Neural cell (in vitro differentiated cells): ENCODE results near the gene TRIM8. TPM values are rescaled to one million over a fixed set of nuclear protein-coding genes. Genes with fewer than 3 reads are reported as not detected.

Source experiments
- H2AFZ ChIP-seq: fragments of 200-600, 300-800 bp; sonication (generic), shearing (Covaris generic); 2 replicates; pipeline ENCODE4 v1.6.0; 2014; ENCODE audit warnings: low read depth, mild to moderate bottlenecking, antibody characterized with exemption, low read length, moderate library complexity
- H3F3A ChIP-seq: fragments of 200-600 bp; shearing (Covaris generic); 2 replicates; pipeline ENCODE4 v1.6.1; 2016; ENCODE audit warnings: mild to moderate bottlenecking, moderate library complexity, mixed read lengths, antibody characterized with exemption, low read length; ENCODE audit not compliant: insufficient read depth, poor library complexity, severe bottlenecking
- H3K27ac ChIP-seq: fragments of 200-600, 300-800 bp; sonication (generic), shearing (Covaris generic); 2 replicates; pipeline ENCODE4 v1.5.1; 2014; ENCODE audit warnings: mild to moderate bottlenecking, low read length, moderate library complexity
- H3K27me3 ChIP-seq: fragments of 300-800, 200-600 bp; sonication (generic), shearing (Covaris generic); 2 replicates; pipeline ENCODE4 v1.6.0; 2014; ENCODE audit warnings: mild to moderate bottlenecking, low read depth, low read length, moderate library complexity; ENCODE audit not compliant: insufficient read depth
- H3K36me3 ChIP-seq: fragments of 300-800, 200-600 bp; sonication (generic), shearing (Covaris generic); 2 replicates; pipeline ENCODE4 v1.5.1; 2014; ENCODE audit warnings: mild to moderate bottlenecking, antibody characterized with exemption, low read length, moderate library complexity; ENCODE audit not compliant: insufficient read depth
- H3K4me2 ChIP-seq: fragments of 300-800, 200-600 bp; sonication (generic), shearing (Covaris generic); 2 replicates; pipeline ENCODE4 v1.6.0; 2014; ENCODE audit warnings: mild to moderate bottlenecking, low read length
- H3K4me3 ChIP-seq: fragments of 300-800, 200-600 bp; sonication (generic), shearing (Covaris generic); 2 replicates; pipeline ENCODE4 v1.5.1; 2014; ENCODE audit warnings: mild to moderate bottlenecking, low read length, moderate library complexity
- H3K79me2 ChIP-seq: fragments of 200-600 bp; shearing (Covaris generic); replicated peaks from 2 replicates; pipeline ENCODE4 v1.6.0; 2014; ENCODE audit warnings: mild to moderate bottlenecking, low read length, moderate library complexity; ENCODE audit not compliant: insufficient read depth
- H3K9ac ChIP-seq: fragments of 300-800, 200-600 bp; sonication (generic), shearing (Covaris generic); 2 replicates; pipeline ENCODE4 v1.6.1; 2016; ENCODE audit warnings: mild to moderate bottlenecking, low read length, mixed read lengths
- H3K9me2 ChIP-seq: fragments of 200-600 bp; shearing (Covaris generic); 2 replicates; pipeline ENCODE4 v1.6.1; 2016; ENCODE audit warnings: mild to moderate bottlenecking, low read length, mixed read lengths; ENCODE audit not compliant: insufficient read depth
- H3K9me3 ChIP-seq: fragments of 200-600, 300-800 bp; sonication (generic), shearing (Covaris generic); 2 replicates; pipeline ENCODE4 v1.6.1; 2016; ENCODE audit warnings: mild to moderate bottlenecking, mixed run types, low read length, moderate library complexity, mixed read lengths
- H4K20me1 ChIP-seq: fragments of 200-600 bp; shearing (Covaris generic); 2 replicates; pipeline ENCODE4 v1.6.1; 2016; ENCODE audit warnings: mild to moderate bottlenecking, mixed run types; ENCODE audit not compliant: insufficient read depth
- EP300 ChIP-seq: fragments of 450-650 bp; conservative IDR thresholded peaks from 2 replicates; pipeline ENCODE4 v1.6.1; 2014; ENCODE audit warnings: antibody characterized with exemption, mild to moderate bottlenecking, moderate library complexity; ENCODE audit not compliant: poor library complexity, severe bottlenecking
- EZH2 ChIP-seq: fragments of 200-600, 300-800 bp; shearing (Covaris generic), sonication (generic); IDR thresholded peaks from 2 replicates; pipeline ENCODE4 v1.6.1; 2014; ENCODE audit warnings: antibody characterized with exemption, low read length, borderline replicate concordance, mild to moderate bottlenecking; ENCODE audit not compliant: insufficient read depth, poor library complexity, severe bottlenecking
- MXI1 ChIP-seq: fragments of 450-650 bp; conservative IDR thresholded peaks from 2 replicates; pipeline ENCODE4 v1.6.1; 2014; ENCODE audit warnings: antibody characterized with exemption, mild to moderate bottlenecking; ENCODE audit not compliant: poor library complexity, severe bottlenecking
- POLR2AphosphoS5 ChIP-seq: IDR thresholded peaks from 2 replicates; pipeline ENCODE4 v1.6.1; 2012
- RAD21 ChIP-seq: fragments of 450-650 bp; conservative IDR thresholded peaks from 2 replicates; pipeline ENCODE4 v1.6.1; 2014; ENCODE audit warnings: antibody characterized with exemption, mild to moderate bottlenecking, moderate library complexity
- SMC3 ChIP-seq: fragments of 450-650 bp; conservative IDR thresholded peaks from 2 replicates; pipeline ENCODE4 v1.6.1; 2014; ENCODE audit warnings: antibody characterized with exemption, mild to moderate bottlenecking, moderate library complexity; ENCODE audit not compliant: poor library complexity
- TAF1 ChIP-seq: IDR thresholded peaks from 2 replicates; pipeline ENCODE4 v1.6.1; 2012; ENCODE audit warnings: low read depth
- polyA plus RNA-seq: library from polyadenylated mRNA; depleted of rRNA; stranded (reverse); fragments of >200 nt; gene quantifications from 2 replicates; pipeline ENCODE4 v1.2.3, GENCODE V29; 2014
- TF ChIP-seq, protein P1 (sequence below): fragments of 450-650 bp; IDR thresholded peaks from 2 replicates; pipeline ENCODE4 v1.5.1; 2014; ENCODE audit warnings: antibody characterized with exemption, mild to moderate bottlenecking, moderate library complexity; ENCODE audit not compliant: poor library complexity, severe bottlenecking
- TF ChIP-seq, protein P2 (sequence below): IDR thresholded peaks from 2 replicates; pipeline ENCODE4 v1.6.1; 2012; ENCODE audit warnings: borderline replicate concordance

Gene TRIM8
- polyA plus RNA-seq, 1 donor from 2014 or later, result 47.5 TPM

DNA sequence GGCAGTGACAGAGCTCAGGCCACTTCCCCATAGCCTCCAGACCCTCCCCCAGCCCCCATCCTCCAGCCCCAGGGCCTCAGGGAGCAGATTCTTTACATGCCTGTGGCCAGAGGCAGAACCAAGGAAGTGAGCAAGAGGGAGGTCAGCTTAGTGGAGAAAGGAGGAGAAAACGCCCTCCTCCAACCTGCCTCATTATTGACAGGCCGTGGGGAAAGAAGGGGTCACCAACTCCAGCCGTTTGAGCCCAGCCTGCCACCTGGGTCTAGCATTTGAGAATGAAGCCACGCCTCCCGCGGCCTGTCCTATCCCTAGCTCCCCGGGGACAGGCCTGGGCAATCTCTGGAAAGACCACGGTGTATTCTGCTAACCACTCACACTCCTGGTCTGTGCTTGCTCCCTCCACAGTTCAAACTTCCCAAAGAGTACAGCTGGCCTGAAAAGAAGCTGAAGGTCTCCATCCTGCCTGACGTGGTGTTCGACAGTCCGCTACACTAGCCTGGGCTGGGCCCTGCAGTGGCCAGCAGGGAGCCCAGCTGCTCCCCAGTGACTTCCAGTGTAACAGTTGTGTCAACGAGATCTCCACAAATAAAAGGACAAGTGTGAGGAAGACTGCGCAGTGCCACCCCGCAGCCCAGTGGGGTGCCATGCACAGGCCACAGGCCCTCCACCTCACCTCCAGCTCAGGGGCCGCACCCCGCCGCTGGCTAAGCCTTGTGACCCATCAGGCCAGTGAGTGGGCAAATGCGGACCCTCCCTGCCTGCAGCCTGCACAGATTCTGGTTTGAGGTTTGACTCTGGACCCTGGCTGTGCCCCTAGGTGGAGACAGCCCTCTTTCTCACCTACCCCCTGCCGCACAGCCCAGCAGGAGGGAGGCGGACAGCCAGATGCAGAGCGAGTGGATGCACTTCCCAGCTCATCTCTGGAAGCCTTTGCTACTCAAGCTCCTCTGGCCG lies 14.3 kb upstream of the TRIM8 start:
- no peak overlapping the region for H3K4me3 ChIP-seq
- H3K9me2 ChIP-seq, result no peaks in the 10 kb centered on the region
- no peak overlapping the region for H3K9ac ChIP-seq
- TF ChIP-seq TAF1 (no peak), EP300 (no peak), EZH2 (no peak), MXI1 (no peak), RAD21 (no peak), POLR2AphosphoS5 (no peak), SMC3 (no peak)
- TF ChIP-seq, protein P1, sequence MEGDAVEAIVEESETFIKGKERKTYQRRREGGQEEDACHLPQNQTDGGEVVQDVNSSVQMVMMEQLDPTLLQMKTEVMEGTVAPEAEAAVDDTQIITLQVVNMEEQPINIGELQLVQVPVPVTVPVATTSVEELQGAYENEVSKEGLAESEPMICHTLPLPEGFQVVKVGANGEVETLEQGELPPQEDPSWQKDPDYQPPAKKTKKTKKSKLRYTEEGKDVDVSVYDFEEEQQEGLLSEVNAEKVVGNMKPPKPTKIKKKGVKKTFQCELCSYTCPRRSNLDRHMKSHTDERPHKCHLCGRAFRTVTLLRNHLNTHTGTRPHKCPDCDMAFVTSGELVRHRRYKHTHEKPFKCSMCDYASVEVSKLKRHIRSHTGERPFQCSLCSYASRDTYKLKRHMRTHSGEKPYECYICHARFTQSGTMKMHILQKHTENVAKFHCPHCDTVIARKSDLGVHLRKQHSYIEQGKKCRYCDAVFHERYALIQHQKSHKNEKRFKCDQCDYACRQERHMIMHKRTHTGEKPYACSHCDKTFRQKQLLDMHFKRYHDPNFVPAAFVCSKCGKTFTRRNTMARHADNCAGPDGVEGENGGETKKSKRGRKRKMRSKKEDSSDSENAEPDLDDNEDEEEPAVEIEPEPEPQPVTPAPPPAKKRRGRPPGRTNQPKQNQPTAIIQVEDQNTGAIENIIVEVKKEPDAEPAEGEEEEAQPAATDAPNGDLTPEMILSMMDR, result no peak
- TF ChIP-seq, protein P2, sequence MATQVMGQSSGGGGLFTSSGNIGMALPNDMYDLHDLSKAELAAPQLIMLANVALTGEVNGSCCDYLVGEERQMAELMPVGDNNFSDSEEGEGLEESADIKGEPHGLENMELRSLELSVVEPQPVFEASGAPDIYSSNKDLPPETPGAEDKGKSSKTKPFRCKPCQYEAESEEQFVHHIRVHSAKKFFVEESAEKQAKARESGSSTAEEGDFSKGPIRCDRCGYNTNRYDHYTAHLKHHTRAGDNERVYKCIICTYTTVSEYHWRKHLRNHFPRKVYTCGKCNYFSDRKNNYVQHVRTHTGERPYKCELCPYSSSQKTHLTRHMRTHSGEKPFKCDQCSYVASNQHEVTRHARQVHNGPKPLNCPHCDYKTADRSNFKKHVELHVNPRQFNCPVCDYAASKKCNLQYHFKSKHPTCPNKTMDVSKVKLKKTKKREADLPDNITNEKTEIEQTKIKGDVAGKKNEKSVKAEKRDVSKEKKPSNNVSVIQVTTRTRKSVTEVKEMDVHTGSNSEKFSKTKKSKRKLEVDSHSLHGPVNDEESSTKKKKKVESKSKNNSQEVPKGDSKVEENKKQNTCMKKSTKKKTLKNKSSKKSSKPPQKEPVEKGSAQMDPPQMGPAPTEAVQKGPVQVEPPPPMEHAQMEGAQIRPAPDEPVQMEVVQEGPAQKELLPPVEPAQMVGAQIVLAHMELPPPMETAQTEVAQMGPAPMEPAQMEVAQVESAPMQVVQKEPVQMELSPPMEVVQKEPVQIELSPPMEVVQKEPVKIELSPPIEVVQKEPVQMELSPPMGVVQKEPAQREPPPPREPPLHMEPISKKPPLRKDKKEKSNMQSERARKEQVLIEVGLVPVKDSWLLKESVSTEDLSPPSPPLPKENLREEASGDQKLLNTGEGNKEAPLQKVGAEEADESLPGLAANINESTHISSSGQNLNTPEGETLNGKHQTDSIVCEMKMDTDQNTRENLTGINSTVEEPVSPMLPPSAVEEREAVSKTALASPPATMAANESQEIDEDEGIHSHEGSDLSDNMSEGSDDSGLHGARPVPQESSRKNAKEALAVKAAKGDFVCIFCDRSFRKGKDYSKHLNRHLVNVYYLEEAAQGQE, result no peak
- no peaks in the 10 kb centered on the region for H4K20me1 ChIP-seq
- H3K36me3 ChIP-seq, result no peaks in the 10 kb centered on the region
- no peaks in the 10 kb centered on the region for H3K79me2 ChIP-seq
- H3K9me3 ChIP-seq, result no peaks in the 10 kb centered on the region
- no peaks in the 10 kb centered on the region for H3K27me3 ChIP-seq
- no peak overlapping the region for H3K27ac ChIP-seq
- no peak overlapping the region for H2AFZ ChIP-seq
- no peak overlapping the region for H3K4me2 ChIP-seq
- H3F3A ChIP-seq, result no peaks in the 10 kb centered on the region

DNA sequence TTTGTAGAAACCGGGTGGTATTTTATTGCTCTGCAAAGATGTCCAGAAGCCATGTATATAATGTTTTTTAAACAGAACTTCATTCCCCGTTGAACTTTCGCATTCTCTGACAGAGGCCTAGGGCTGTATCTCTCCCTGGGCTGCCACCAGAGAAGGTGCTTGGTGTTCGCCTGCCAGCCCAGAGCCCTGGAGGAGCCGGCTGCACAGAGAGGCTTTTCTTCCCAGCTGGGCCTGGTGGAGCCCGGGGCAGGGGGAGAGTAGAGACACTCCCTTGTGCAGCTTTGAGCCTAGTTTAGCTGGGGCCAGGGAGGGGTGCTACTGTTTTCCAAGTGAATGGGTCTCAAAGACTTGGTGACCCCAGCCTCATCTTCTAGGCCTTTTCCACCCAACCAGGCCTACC lies 13.6 kb upstream of the TRIM8 start:
- H3K9ac ChIP-seq, result no peak overlapping the region
- TF ChIP-seq POLR2AphosphoS5 (no peak), EZH2 (no peak), EP300 (no peak), TAF1 (no peak), MXI1 (no peak), RAD21 (no peak), SMC3 (no peak)
- TF ChIP-seq, protein P2, result no peak
- TF ChIP-seq, protein P1, result no peak
- H2AFZ ChIP-seq, result no peak overlapping the region
- no peaks in the 10 kb centered on the region for H3K36me3 ChIP-seq
- H3K27ac ChIP-seq, result no peak overlapping the region
- no peaks in the 10 kb centered on the region for H3K27me3 ChIP-seq
- H3F3A ChIP-seq, result no peaks in the 10 kb centered on the region
- no peaks in the 10 kb centered on the region for H3K9me3 ChIP-seq
- no peaks in the 10 kb centered on the region for H4K20me1 ChIP-seq
- H3K9me2 ChIP-seq, result no peaks in the 10 kb centered on the region
- no peaks in the 10 kb centered on the region for H3K79me2 ChIP-seq
- H3K4me2 ChIP-seq, result no peak overlapping the region
- no peak overlapping the region for H3K4me3 ChIP-seq
